GM10248 (cell line): ENCODE measurements around the gene SORBS2.
"Not testable (repeated sequence)": the region's sequence is repeated elsewhere in the genome, so short reads cannot be mapped to it uniquely, and the experiment has no call there.

ENCODE experiments used
- CTCF ChIA-PET: fragments of 300-600 bp; sonication (Branson Sonifier 250); formaldehyde crosslinking; extraction: SDS; loops from one replicate; lab custom pipeline; 2021; ENCODE audit warnings: antibody characterized with exemption; lab: Yijun Ruan, JAX
- POLR2A ChIA-PET: fragments of 350-650 bp; sonication (Branson Sonifier 250); formaldehyde crosslinking; extraction: SDS; loops from one replicate; lab custom pipeline; 2020; ENCODE audit warnings: antibody characterized with exemption; lab: Yijun Ruan, JAX
- DNase-seq: peaks from one replicate; pipeline ENCODE4 v3.0.0; 2012; ENCODE audit errors: extremely low spot score
- TF ChIP-seq, protein P1 (sequence below): IDR thresholded peaks from 2 replicates; pipeline ENCODE4 v1.5.1; 2012; ENCODE audit warnings: mild to moderate bottlenecking, low read depth; ENCODE audit errors: extremely low read depth, missing control alignments, control extremely low read depth

Gene SORBS2

DNA sequence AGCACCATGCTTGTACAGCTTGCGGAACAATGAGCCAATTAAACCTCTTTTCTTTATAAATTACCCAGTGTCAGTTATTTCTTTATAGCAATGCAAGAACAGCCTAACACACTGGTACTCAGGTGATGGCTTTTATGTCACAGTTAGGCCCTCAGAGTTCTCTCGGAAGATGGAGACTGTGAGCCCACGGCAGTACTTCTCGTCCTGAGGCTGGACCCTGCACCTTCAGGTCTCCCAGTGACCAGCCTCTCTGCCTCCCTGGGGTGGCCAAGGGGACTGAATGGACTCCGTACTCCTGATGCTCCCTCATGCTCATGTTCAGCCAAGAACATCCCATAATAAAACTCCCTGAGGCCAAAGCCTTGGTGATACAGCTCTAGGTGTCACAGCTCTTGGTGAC, 251.7 kb downstream of the SORBS2 start:
- TF ChIP-seq, protein P1, sequence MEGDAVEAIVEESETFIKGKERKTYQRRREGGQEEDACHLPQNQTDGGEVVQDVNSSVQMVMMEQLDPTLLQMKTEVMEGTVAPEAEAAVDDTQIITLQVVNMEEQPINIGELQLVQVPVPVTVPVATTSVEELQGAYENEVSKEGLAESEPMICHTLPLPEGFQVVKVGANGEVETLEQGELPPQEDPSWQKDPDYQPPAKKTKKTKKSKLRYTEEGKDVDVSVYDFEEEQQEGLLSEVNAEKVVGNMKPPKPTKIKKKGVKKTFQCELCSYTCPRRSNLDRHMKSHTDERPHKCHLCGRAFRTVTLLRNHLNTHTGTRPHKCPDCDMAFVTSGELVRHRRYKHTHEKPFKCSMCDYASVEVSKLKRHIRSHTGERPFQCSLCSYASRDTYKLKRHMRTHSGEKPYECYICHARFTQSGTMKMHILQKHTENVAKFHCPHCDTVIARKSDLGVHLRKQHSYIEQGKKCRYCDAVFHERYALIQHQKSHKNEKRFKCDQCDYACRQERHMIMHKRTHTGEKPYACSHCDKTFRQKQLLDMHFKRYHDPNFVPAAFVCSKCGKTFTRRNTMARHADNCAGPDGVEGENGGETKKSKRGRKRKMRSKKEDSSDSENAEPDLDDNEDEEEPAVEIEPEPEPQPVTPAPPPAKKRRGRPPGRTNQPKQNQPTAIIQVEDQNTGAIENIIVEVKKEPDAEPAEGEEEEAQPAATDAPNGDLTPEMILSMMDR = no peak
- ChIA-PET CTCF (interaction anchor here (0.9 to 2.1 kb wide), 5 partner anchors 8 to 38 kb away, joined by 3 to 5 read pairs (median 3); no protein-coding TSS in a partner anchor), POLR2A (no interaction called here)
- no peak for DNase-seq

DNA sequence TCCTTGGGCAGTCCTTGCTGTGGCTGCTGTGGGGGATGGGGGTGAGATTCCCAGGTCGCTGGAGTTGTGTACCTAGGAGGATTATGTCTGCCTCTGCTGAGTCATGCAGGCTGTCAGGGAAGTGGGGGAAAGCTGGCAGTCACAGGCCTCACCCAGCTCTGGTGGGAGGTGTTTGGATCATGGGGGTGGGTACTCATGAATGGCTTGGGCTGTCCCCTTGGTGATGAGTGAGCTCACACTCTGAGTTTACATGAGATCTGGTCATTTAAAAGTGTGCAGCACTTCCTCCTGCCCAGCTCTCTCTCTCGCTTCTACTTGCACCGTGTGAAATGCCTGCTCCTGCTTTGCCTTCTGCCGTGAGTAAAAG, 252.1 kb downstream of the SORBS2 start:
- DNase-seq = no peak
- POLR2A ChIA-PET = no interaction called here
- TF ChIP-seq, protein P1 = no peak
- CTCF ChIA-PET = interaction anchor here (0.9 to 2.1 kb wide), 5 partner anchors 11 to 30 kb away, joined by 3 to 5 read pairs (median 3); no protein-coding TSS in a partner anchor

DNA sequence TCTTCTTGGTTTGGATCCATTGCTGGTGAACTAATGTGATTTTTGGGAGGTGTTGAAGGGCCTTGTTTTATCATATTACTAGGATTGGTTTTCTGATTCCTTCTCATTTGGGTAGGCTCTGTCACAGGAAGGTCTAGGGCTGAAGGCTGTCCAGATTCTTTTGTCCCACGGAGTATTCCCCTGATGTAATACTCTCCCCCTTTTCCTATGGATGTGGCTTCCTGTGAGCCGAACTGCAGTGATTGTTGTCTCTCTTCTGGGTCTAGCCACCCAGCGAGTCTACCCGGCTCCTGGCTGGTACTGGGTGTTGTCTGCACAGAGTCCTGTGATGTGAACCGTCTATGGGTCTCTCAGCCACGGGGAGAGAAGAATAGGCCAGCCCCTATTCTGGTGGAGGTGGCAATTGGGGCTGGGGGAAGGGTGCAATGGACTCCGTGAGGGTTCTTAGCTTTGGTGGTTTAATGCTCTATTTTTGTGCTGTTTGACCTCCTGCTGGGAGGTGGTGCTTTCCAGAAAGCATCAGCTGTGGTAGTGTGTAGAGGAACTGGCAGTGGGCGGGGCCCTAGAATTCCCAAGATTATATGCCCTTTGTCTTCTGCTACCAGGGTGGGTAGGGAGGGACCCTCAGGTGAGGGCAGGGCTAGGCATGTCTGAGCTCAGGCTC, 252.6 kb downstream of the SORBS2 start:
- POLR2A ChIA-PET, DNase-seq: not testable (repeated sequence)
- CTCF ChIA-PET = interaction anchor here (0.9 to 2.1 kb wide), 5 partner anchors 10 to 30 kb away, joined by 3 to 5 read pairs (median 3); no protein-coding TSS in a partner anchor

DNA sequence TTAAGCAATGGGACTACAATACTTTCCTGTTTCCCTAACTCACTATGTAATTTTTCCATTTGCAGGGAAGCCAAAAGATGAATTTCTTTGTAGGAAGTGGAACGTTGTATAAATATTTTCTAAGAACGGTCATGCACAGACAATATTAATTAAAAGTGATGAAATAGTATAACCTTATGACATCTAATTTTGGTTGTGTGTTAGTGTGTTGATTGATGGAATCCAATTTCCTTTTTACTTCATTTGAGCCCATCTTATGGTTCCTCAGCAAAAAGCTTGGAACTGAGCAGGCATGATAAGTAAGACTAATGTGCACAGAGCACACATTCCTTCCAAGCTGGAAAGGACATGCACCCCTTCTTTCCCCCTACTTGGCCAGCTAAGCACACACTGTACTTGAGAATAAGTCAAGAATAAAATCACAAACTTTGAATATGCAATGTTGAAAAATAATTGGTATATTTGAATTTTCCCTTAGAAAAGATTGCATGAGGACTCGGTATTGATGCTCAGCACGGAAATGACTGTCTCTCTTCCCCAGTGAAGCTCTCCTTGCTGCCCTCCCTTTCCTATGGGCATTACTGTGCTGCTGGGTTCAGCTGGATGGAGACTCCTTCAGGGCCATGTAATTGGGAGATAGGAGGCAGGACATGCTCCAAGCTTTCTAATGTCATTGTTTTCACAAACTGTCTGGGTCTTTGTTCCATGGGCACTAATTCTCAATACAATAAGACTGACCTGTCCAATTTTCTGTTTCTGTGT, 257.4 kb downstream of the SORBS2 start:
- TF ChIP-seq, protein P1 = no peak
- ChIA-PET POLR2A (no interaction called here), CTCF (interaction anchor here (0.8 to 1.5 kb wide), 4 partner anchors 9 to 28 kb away, joined by 3 to 5 read pairs (median 3); no protein-coding TSS in a partner anchor)

DNA sequence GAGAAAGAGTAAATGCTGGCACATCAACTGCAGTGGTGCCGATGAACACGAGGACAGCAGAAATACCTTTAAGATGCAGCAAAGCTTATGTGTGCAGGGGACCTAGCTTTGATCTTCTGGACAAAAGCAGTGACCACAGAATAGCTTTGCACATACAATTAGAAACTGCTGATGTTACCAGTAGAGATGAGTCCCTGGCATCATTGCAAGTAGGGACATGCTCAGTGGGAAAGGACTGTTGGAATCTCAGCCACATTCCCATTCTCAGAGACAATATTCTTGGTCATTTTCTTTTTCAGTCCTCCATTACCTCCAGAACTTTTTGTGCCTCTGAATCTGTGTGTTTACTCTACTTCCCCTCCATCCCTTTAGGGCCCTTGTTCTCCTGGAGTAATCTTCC, 259.7 kb downstream of the SORBS2 start:
- DNase-seq = no peak
- ChIA-PET CTCF (interaction anchor here (0.8 to 2.3 kb wide), 5 partner anchors 9 to 73 kb away, joined by 3 to 11 read pairs (median 4); no protein-coding TSS in a partner anchor), POLR2A (no interaction called here)
- TF ChIP-seq, protein P1 = no peak

More for the DNA sequence above, 257.4 kb downstream of the SORBS2 start:
- no peak for DNase-seq

DNA sequence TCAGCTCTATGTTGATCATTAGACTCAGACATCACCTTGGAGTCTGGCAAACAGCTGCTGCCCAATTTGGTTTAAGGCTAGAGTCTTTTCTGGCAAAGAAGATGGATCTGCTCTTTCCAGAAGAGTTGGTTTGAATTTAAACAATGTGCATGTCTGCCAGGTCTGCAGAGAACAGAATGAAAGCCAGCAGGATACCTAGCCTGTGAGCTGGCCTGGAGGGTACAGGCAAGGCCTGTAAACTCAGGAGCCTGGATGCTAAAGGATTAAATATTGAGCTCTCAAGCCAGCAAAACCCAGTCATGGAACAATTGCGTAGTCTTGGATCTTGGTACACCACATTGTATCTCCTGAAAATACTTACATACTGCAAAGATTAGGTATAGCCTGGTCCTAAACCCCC, 261.1 kb downstream of the SORBS2 start:
- DNase-seq = no peak
- CTCF ChIA-PET = interaction anchor here (1.0 to 2.3 kb wide), 5 partner anchors 9 to 48 kb away, joined by 3 to 11 read pairs (median 4); no protein-coding TSS in a partner anchor
- POLR2A ChIA-PET = no interaction called here
- TF ChIP-seq, protein P1 = no peak
